HG03039 (cell line): ENCODE measurements around the gene DBF4B.

Experiments used
- ATAC-seq: cut with Tn5 transposase; IDR thresholded peaks from one replicate; pipeline ENCODE4 v1.9.1; 2021; ENCODE audit warnings: mild to moderate bottlenecking, moderate library complexity; ENCODE audit not compliant: unreplicated experiment

The DBF4B gene

GRCh38 chr17:44759086-44759915 is 50.8 kb downstream of the DBF4B start:
- no peak for ATAC-seq

- ATAC-seq: no peak
These were observed 51.4 kb downstream of the DBF4B start for GRCh38 chr17:44759916-44760243.

- no peak for ATAC-seq
These were observed 52.2 kb downstream of the DBF4B start for GRCh38 chr17:44760474-44761308.

GRCh38 chr17:44761932-44762810 is 53.7 kb downstream of the DBF4B start:
- ATAC-seq: no peak

- no peak for ATAC-seq
These were observed 54.7 kb downstream of the DBF4B start for GRCh38 chr17:44763170-44763569.

GRCh38 chr17:44765965-44766364 is 57.5 kb downstream of the DBF4B start:
- ATAC-seq: no peak

- ATAC-seq: no peak
These were observed 58.1 kb downstream of the DBF4B start for GRCh38 chr17:44766409-44767038.

GRCh38 chr17:44767493-44767892 is 59.0 kb downstream of the DBF4B start:
- no peak for ATAC-seq

GRCh38 chr17:44768505-44769142 is 60.2 kb downstream of the DBF4B start:
- no peak for ATAC-seq

- no peak for ATAC-seq
These were observed 60.8 kb downstream of the DBF4B start for GRCh38 chr17:44769230-44769629.

- ATAC-seq: no peak
These were observed 61.2 kb downstream of the DBF4B start for GRCh38 chr17:44769647-44770084.

GRCh38 chr17:44770166-44770925 is 61.9 kb downstream of the DBF4B start:
- no peak for ATAC-seq

GRCh38 chr17:44772308-44773045 is 64.0 kb downstream of the DBF4B start:
- ATAC-seq: no peak

GRCh38 chr17:44773140-44773539 is 64.7 kb downstream of the DBF4B start:
- no peak for ATAC-seq

- no peak for ATAC-seq
These were observed 66.0 kb downstream of the DBF4B start for GRCh38 chr17:44774271-44775135.

- ATAC-seq: peak; percentile 58
These were observed 66.8 kb downstream of the DBF4B start for GRCh38 chr17:44775136-44775837.
